ENCODE results near the gene LRIG3. TPM values are rescaled to one million over a fixed set of nuclear protein-coding genes. Genes with fewer than 3 reads are reported as not detected.
A peak's percentile ranks its signal among the peaks of the same experiment; 100 is the strongest.

Gene LRIG3
- total and polyA plus RNA-seq, 2 donors (not counting 3 experiments of a cell fraction or from before 2014, with no cell fraction given) = 55.5 to 55.7 TPM

DNA sequence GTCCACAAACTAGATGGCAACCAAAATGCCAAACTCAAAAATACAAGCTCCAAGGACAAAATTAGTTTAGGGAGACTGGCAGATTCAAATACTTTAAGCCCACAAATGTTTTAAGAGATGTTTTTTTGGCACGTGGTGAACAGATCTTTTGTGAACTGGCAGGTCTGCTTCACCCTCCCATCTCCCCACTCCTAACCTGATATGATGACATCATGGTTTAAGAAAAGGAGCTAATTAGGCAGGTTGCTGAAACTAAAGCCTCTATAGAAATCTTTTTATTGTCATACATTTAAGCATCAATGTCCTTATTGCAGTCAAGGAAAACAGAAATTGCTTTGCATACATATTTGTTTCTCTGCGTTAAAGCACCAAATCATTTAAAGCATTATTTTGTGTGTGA is 5.8 kb downstream of the LRIG3 start:
- no peaks in the 10 kb centered on the region for H3K9me1 ChIP-seq (replicated peaks; ENCODE audit: control insufficient read depth, extremely low read depth, insufficient read depth, low read length)
- H3K4me2 ChIP-seq (ENCODE audit: insufficient read depth, low read length) = peak overlapping the region; percentile 100
- dilution Hi-C loops (cut with MboI; ENCODE audit: extremely low pct_ligation_motif_present, low sequenced_read_pairs) (no loop called here), intact Hi-C loops (cut with micrococcal nuclease) (loop anchor here (2.0 kb wide), 1 partner anchor 568 kb away; no protein-coding TSS in a partner anchor)
- H3K36me3 ChIP-seq (ENCODE audit: control insufficient read depth in 2 of 2, extremely low read depth in 1 of 2, insufficient read depth in 2 of 2, low read length in 2 of 2) = peaks cover 9 to 16% of the 10 kb centered on the region in 2 experiments
- no peak overlapping the region for H3K4me3 ChIP-seq (replicated peaks in 1 of 3; ENCODE audit: insufficient read depth in 1 of 3, low read depth in 1 of 3, low read length in 3 of 3)
- peak; percentile 47 for DNase-seq (ENCODE audit: low read depth, low spot score)
- peak overlapping the region; percentile 20 for H3K9ac ChIP-seq (replicated peaks; ENCODE audit: extremely low read depth, insufficient read depth, low read length)
- H3K27me3 ChIP-seq (ENCODE audit: control insufficient read depth in 2 of 2, insufficient read depth in 2 of 2, low read length in 2 of 2) = no peaks in the 10 kb centered on the region
- CTCF ChIA-PET = interaction anchor here (1.2 to 1.9 kb wide), 2 partner anchors 172 to 374 kb away, joined by 6 to 8 read pairs; no protein-coding TSS in a partner anchor
- H2AFZ ChIP-seq (ENCODE audit: low read depth, low read length) = no peak overlapping the region
- peaks cover 42% of the 10 kb centered on the region for H3K4me1 ChIP-seq (ENCODE audit: control insufficient read depth, extremely low read depth, insufficient read depth, low read length)
- FAIRE-seq = no peak
- H3K27ac ChIP-seq (ENCODE audit: insufficient read depth, low read depth, low read length) = peak overlapping the region; percentile 13
- H3K9me3 ChIP-seq (replicated peaks; ENCODE audit: control insufficient read depth, insufficient read depth, low read length) = no peaks in the 10 kb centered on the region
- POLR2A ChIA-PET = no interaction called here
- BruUV-seq (replicated peaks) = no TSS peak
- H4K20me1 ChIP-seq (replicated peaks; ENCODE audit: control insufficient read depth, extremely low read depth, insufficient read depth, low read length) = no peaks in the 10 kb centered on the region
- H3K79me2 ChIP-seq (ENCODE audit: control insufficient read depth, insufficient read depth, low read length) = peaks cover 85% of the 10 kb centered on the region
- TF ChIP-seq GATA2 (IDR thresholded peaks at IDR 0.05; ENCODE audit: insufficient read depth, insufficient read length, low read depth, low read length) = no peak
- no peak for TF ChIP-seq POLR2A (IDR thresholded peaks at IDR 0.05; ENCODE audit: low read depth, low read length)
- no peak for TF ChIP-seq POLR2AphosphoS5 (IDR thresholded peaks at IDR 0.05; ENCODE audit: insufficient read depth, low read depth, low read length)
- no peak for TF ChIP-seq FOS (IDR thresholded peaks at IDR 0.05; ENCODE audit: borderline replicate concordance, insufficient read depth, low read length)
- no peak for TF ChIP-seq MYC (IDR thresholded peaks at IDR 0.05; ENCODE audit: low read depth, low read length)
- no peak for TF ChIP-seq JUN (IDR thresholded peaks at IDR 0.05; ENCODE audit: borderline replicate concordance, insufficient read depth, insufficient read length, low read depth)
- TF ChIP-seq EZH2 (IDR thresholded peaks at IDR 0.05; ENCODE audit: borderline replicate concordance, low read depth, low read length, severe bottlenecking) = no peak
- TF ChIP-seq, protein P1, sequence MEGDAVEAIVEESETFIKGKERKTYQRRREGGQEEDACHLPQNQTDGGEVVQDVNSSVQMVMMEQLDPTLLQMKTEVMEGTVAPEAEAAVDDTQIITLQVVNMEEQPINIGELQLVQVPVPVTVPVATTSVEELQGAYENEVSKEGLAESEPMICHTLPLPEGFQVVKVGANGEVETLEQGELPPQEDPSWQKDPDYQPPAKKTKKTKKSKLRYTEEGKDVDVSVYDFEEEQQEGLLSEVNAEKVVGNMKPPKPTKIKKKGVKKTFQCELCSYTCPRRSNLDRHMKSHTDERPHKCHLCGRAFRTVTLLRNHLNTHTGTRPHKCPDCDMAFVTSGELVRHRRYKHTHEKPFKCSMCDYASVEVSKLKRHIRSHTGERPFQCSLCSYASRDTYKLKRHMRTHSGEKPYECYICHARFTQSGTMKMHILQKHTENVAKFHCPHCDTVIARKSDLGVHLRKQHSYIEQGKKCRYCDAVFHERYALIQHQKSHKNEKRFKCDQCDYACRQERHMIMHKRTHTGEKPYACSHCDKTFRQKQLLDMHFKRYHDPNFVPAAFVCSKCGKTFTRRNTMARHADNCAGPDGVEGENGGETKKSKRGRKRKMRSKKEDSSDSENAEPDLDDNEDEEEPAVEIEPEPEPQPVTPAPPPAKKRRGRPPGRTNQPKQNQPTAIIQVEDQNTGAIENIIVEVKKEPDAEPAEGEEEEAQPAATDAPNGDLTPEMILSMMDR (IDR thresholded peaks at IDR 0.05; ENCODE audit: extremely low read depth in 1 of 2, insufficient read depth in 1 of 2, low read depth in 1 of 2, low read length in 2 of 2) = no peak
- TF ChIP-seq, protein P2, sequence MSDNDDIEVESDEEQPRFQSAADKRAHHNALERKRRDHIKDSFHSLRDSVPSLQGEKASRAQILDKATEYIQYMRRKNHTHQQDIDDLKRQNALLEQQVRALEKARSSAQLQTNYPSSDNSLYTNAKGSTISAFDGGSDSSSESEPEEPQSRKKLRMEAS (IDR thresholded peaks at IDR 0.05; ENCODE audit: insufficient read depth, insufficient read length) = no peak

Data from endothelial cell of umbilical vein (primary cell).